ENCODE data around the gene TMEM87A. TPM values are rescaled to one million over a fixed set of nuclear protein-coding genes. Genes with fewer than 3 reads are reported as not detected.

Gene TMEM87A
- polyA plus RNA-seq, 2 of the 4 experiments (the other 2 are of a cell fraction), result 30.3 to 49.8 TPM

GRCh38 chr15:42289166-42289565 is 15.9 kb upstream of the TMEM87A start:
- Histone ChIP-seq H3K4me3 (no peak overlapping the region), H3K9me3 (no peaks in the 10 kb centered on the region), H3K27ac (no peak overlapping the region), H3K4me2 (no peak overlapping the region), H3K4me1 (peaks cover 15% of the 10 kb centered on the region; the same call in 2 of the 3 replicates)
- CTCF ChIA-PET, result no interaction called here
- no peak for ATAC-seq
- no peak for FAIRE-seq
- no peak for DNase-seq (ENCODE audit: low read depth in 1 of 2, low spot score in 1 of 2)
- 100% methylated on average over 1 of the region's 1 CpG for WGBS (ENCODE audit: missing lambda C conversion rate)
- TF ChIP-seq HES2 (IDR thresholded peaks at IDR 0.05) (no peak), EHF (CRISPR knock-in tag; IDR thresholded peaks at IDR 0.05) (no peak), PBX3 (IDR thresholded peaks at IDR 0.05) (no peak), RCOR1 (IDR thresholded peaks at IDR 0.05; ENCODE audit: low read depth, low read length) (no peak), FOSB (CRISPR knock-in tag; IDR thresholded peaks at IDR 0.05) (no peak), HEYL (CRISPR knock-in tag; IDR thresholded peaks at IDR 0.05) (no peak), MAFK (IDR thresholded peaks at IDR 0.05; ENCODE audit: partially characterized antibody) (no peak), KDM1A (IDR thresholded peaks at IDR 0.05; ENCODE audit: low read depth) (no peak), EP300 (IDR thresholded peaks at IDR 0.05) (no peak), MAZ (IDR thresholded peaks at IDR 0.05; ENCODE audit: borderline replicate concordance, low read depth, low read length) (no peak), E2F6 (IDR thresholded peaks at IDR 0.05; ENCODE audit: borderline replicate concordance, low read depth) (no peak), SREBF2 (IDR thresholded peaks at IDR 0.05) (no peak), BCL3 (IDR thresholded peaks at IDR 0.05) (no peak)
- TF ChIP-seq, protein P1, sequence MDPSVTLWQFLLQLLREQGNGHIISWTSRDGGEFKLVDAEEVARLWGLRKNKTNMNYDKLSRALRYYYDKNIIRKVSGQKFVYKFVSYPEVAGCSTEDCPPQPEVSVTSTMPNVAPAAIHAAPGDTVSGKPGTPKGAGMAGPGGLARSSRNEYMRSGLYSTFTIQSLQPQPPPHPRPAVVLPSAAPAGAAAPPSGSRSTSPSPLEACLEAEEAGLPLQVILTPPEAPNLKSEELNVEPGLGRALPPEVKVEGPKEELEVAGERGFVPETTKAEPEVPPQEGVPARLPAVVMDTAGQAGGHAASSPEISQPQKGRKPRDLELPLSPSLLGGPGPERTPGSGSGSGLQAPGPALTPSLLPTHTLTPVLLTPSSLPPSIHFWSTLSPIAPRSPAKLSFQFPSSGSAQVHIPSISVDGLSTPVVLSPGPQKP (IDR thresholded peaks at IDR 0.05; ENCODE audit: low read depth, low read length), result no peak
- POLR2A ChIA-PET, result interaction anchor here (3.3 kb wide), 1 partner anchor 16 kb away, joined by 11 read pairs; the partner anchor contains the start of genes GANC and TMEM87A

- Histone ChIP-seq H3K9me3 (no peaks in the 10 kb centered on the region), H3K27ac (no peak overlapping the region), H3K4me3 (no peak overlapping the region), H3K4me1 (peaks cover 15% of the 10 kb centered on the region; the same call in 2 of the 3 replicates), H3K4me2 (no peak overlapping the region)
- FAIRE-seq (no peak), ATAC-seq (no peak), DNase-seq (ENCODE audit: low read depth in 1 of 2, low spot score in 1 of 2) (no peak)
- CTCF ChIA-PET, result no interaction called here
- POLR2A ChIA-PET, result interaction anchor here (3.3 kb wide), 1 partner anchor 15 kb away, joined by 11 read pairs; the partner anchor contains the start of genes GANC and TMEM87A
- TF ChIP-seq E2F6 (IDR thresholded peaks at IDR 0.05; ENCODE audit: borderline replicate concordance, low read depth) (no peak), EHMT2 (IDR thresholded peaks at IDR 0.05; ENCODE audit: low read depth) (no peak), RCOR1 (IDR thresholded peaks at IDR 0.05; ENCODE audit: low read depth, low read length) (no peak), SREBF2 (IDR thresholded peaks at IDR 0.05) (no peak), MYC (IDR thresholded peaks at IDR 0.05; ENCODE audit: borderline replicate concordance, low read length) (no peak), CHD2 (IDR thresholded peaks at IDR 0.05; ENCODE audit: low read length, partially characterized antibody) (no peak), GATA3 (IDR thresholded peaks at IDR 0.05; ENCODE audit: borderline replicate concordance) (no peak), POLR2A (IDR thresholded peaks at IDR 0.05; ENCODE audit: low read length) (no peak), BHLHE40 (IDR thresholded peaks at IDR 0.05; ENCODE audit: low read depth, low read length) (no peak), RNF2 (IDR thresholded peaks at IDR 0.05; ENCODE audit: borderline replicate concordance, low read depth) (no peak), HOXA7 (CRISPR knock-in tag; IDR thresholded peaks at IDR 0.05) (no peak), KDM1A (IDR thresholded peaks at IDR 0.05; ENCODE audit: low read depth) (no peak), FOXS1 (CRISPR knock-in tag; IDR thresholded peaks at IDR 0.05) (no peak), KDM5A (IDR thresholded peaks at IDR 0.05) (no peak), MAZ (IDR thresholded peaks at IDR 0.05; ENCODE audit: borderline replicate concordance, low read depth, low read length) (no peak)
- TF ChIP-seq, protein P2, sequence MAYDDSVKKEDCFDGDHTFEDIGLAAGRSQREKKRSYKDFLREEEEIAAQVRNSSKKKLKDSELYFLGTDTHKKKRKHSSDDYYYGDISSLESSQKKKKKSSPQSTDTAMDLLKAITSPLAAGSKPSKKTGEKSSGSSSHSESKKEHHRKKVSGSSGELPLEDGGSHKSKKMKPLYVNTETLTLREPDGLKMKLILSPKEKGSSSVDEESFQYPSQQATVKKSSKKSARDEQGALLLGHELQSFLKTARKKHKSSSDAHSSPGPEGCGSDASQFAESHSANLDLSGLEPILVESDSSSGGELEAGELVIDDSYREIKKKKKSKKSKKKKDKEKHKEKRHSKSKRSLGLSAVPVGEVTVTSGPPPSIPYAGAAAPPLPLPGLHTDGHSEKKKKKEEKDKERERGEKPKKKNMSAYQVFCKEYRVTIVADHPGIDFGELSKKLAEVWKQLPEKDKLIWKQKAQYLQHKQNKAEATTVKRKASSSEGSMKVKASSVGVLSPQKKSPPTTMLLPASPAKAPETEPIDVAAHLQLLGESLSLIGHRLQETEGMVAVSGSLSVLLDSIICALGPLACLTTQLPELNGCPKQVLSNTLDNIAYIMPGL (CRISPR knock-in tag; IDR thresholded peaks at IDR 0.05; ENCODE audit: borderline replicate concordance), result no peak
- TF ChIP-seq, protein P3, sequence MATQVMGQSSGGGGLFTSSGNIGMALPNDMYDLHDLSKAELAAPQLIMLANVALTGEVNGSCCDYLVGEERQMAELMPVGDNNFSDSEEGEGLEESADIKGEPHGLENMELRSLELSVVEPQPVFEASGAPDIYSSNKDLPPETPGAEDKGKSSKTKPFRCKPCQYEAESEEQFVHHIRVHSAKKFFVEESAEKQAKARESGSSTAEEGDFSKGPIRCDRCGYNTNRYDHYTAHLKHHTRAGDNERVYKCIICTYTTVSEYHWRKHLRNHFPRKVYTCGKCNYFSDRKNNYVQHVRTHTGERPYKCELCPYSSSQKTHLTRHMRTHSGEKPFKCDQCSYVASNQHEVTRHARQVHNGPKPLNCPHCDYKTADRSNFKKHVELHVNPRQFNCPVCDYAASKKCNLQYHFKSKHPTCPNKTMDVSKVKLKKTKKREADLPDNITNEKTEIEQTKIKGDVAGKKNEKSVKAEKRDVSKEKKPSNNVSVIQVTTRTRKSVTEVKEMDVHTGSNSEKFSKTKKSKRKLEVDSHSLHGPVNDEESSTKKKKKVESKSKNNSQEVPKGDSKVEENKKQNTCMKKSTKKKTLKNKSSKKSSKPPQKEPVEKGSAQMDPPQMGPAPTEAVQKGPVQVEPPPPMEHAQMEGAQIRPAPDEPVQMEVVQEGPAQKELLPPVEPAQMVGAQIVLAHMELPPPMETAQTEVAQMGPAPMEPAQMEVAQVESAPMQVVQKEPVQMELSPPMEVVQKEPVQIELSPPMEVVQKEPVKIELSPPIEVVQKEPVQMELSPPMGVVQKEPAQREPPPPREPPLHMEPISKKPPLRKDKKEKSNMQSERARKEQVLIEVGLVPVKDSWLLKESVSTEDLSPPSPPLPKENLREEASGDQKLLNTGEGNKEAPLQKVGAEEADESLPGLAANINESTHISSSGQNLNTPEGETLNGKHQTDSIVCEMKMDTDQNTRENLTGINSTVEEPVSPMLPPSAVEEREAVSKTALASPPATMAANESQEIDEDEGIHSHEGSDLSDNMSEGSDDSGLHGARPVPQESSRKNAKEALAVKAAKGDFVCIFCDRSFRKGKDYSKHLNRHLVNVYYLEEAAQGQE (IDR thresholded peaks at IDR 0.05), result no peak
- WGBS (ENCODE audit: missing lambda C conversion rate), result 86% methylated on average over 4 of the region's 4 CpGs
Observed at GRCh38 chr15:42287931-42288330, 14.7 kb upstream of the TMEM87A start.

Measured in A549 (cell line).